NCI-H748 (cell line): Measurements from ENCODE around the gene CHAT.

Experiments used
- DNase-seq: peaks from one replicate; lab custom pipeline; 2025; ENCODE audit not compliant: unreplicated experiment; lab: John Stamatoyannopoulos, UW

CHAT gene

DNA sequence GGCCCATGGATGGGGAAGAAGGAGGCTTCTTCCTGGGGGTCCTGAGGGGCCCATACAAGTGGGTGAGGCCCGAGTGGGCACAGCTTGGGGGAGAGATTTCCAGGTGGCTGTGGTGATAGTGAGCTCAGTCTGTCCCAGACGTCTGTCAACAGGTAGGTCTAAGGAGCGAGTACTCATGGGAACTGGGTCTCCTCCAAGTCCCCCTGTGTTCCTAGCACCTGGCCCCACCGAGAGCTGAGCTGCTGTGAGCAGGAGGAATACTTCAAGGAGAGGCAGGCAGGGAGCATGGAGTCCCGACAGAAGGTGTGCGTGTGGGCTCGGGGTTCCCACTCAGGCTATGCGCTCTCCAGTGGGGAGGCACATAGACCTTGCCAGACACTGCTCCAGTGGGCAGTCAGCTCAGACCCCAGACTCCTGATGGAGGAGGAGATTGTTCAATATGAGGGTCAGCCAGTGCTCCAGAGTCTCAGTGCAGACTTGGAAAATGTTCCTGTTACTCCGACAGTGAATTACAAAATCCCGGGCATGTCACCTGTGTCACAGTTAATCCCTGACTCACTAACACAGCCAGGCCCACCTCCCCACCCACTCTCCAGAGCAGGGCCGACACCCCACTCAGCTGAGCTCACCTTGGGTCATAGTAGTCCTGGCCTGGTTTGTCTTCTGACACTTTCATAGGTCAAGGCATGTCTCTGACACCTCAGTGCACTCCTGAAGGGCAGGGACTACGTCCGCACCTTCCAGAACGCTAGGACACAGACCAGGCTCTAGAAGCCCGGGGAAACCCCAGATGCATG lies 37.4 kb downstream of the CHAT start:
- no peak for DNase-seq

DNA sequence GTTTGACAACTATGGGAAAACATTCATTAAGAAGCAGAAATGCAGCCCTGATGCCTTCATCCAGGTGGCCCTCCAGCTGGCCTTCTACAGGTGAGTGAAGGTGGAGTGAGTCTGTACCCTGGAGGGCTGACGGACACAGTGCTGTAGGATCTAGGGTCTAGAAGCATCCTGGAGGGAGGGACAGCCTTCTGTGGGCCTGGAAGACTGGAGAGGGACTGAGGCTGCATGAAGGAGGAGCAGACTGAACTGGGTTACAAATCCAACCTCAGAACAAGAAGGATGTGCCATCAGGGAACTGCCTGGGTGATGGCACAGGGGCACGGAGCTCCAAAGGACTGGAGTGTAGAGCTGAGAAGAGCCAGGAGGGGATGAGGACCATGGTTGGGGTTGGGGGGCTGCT lies 38.1 kb downstream of the CHAT start:
- no peak for DNase-seq

DNA sequence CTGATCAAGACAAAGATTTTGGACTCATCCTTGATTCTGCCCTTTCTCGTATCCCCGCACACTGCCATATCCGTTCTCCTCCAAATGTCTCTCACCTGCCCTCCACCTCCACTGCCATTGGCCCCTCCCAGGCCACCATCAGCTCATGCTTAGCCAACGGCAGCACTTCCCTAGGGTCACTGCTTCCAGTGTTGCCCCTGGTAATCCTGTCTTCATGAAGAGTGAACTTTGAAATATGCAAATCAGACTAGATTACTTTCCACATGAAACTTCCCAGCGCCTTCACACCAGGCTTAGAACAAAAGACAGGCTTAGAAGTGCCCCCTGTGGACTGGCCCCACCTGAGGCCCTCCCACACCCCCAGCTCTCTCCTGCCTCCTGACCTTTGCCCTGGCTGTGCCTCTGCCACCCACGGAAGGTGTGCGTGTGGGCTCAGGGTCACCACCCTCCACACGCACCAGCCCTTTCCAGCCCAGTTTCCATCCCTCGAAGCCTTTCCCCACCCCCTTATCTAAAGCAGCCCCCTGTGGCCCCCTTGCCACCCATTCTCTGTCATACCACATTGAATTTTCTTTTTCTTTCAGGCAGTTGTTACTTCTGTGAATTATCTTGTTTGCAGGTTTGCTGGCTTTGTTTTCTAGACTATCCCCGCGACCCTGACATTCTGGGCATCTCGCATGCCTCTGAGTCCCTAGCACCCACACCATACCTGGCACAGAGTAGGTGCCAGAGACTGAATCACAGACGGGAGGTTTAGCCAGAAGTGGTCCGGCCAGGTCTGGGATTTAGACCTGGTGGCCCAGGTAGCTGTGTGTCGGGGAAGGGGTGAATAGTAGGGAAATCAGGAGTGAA lies 38.8 kb downstream of the CHAT start:
- DNase-seq: no peak

DNA sequence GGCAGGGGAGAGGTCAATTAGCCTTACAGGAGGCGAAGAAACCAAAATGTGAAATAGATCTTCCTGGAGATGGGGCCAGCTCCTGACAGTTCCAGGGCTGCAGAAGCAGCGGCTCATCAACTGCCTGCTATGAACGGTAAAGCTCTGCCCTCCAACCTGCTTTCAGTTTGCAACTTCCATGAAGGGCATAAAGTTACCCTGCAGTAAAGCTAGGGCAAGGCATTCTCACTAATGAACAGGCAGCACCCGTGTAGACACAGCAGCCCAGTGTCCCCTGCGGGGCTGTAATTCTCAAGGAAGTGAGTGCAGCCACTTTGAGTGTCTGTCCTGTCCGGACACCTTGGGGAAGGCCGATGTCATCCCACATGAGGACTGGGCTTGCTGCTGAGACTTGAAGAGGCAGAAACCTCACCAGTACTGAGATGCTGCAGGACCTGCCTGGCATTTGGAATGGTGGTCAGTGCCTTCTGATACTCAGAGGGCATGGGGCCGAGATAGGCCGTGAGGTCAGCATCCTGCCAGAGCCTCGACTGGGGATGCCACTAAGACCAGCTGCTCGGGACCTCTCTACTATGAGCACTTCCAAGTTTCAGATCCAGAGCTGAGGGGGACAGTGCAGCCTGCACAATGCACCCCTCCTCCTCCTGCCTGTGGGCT lies 39.6 kb downstream of the CHAT start:
- no peak for DNase-seq

DNA sequence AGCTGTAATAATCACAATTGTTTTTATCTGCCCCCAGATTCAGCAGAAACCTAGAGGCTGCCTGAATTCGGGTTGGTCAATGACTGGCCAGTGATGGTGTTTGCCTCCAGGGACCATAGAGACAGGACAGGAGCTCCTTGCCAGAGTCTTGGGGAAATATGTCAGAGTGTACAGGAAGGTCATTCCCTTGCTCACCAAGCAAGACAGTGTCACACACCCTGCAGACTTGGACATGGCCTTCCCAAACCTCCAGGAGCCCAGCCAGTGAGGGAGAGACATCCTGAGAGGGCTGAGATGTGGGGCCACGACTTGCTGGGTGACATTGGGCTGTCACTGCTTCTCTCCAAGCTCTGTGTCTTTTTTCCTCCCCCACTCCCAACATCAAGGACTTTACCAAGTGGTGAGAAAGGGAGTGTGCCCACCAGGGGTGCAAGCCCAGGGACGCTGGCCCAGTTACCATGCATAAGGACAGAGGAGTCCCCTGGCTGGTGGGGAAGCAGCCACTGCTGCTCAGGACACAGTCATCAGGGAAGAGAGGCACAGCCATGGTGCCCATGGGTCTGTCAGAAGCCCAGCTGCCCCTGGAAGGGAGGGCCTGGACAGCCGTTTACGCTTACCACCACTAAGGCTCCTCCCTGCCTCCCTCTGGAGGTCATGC lies 40.3 kb downstream of the CHAT start:
- no peak for DNase-seq

DNA sequence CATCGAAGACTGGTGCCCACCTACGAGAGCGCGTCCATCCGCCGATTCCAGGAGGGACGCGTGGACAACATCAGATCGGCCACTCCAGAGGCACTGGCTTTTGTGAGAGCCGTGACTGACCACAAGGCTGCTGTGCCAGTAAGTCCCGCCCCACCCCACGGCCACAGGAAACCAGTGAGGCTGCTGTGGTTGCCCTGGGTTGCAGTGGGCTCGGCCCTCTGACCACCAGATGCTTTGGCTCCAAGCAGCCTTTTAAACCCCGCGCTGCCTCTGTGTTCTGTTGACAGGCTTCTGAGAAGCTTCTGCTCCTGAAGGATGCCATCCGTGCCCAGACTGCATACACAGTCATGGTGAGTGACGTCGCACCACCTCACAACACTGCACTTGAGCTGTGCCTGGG lies 41.3 kb downstream of the CHAT start:
- no peak for DNase-seq

DNA sequence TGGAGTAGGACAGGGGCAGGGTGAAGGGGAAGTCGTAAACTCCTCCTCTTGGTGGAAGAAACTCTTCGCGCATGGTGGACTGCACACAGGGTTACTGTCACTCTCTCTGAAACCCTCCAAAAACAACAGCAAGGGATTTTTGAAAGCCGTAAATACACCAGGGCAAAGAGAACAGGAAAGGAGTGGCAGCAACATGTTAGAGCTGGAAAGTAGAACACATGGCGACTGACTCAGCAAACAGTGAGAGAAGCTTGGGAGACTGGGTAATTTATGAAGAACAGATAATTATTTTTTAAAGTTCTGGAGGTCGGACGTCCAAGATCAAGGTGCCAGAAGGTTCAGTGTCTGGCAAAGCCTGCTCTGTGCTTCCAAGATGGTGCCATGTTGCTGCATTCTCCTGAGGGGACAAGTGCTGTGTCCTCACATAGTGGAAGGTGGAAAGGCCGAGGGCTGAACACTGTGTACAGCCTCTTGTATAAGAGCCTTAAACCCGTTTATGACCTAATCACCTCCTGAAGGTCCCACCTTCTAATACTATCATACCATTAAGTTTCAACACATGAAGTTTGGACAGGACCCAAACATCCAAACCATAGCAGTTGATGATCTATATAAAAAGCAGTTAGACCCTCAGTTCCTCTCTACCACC lies 43.1 kb downstream of the CHAT start:
- no peak for DNase-seq

DNA sequence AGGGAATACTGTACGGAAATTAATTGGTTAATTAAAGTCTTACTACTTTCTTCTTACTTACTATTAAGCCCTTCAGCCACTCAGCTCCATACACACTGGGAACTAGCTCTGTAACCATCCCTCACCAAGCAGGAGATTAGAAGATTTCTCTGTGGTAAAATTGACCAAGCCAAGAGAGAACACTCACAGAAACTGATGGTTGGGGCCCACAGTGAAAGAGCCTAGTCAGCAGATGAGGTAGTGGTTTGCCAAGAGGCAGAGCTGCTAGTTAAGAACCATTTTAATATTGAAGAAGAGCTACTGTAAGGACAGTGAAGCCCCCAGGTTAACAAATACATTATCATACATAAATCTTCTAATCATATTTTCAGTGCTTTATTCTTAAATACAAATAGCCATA lies 43.8 kb downstream of the CHAT start:
- no peak for DNase-seq

DNA sequence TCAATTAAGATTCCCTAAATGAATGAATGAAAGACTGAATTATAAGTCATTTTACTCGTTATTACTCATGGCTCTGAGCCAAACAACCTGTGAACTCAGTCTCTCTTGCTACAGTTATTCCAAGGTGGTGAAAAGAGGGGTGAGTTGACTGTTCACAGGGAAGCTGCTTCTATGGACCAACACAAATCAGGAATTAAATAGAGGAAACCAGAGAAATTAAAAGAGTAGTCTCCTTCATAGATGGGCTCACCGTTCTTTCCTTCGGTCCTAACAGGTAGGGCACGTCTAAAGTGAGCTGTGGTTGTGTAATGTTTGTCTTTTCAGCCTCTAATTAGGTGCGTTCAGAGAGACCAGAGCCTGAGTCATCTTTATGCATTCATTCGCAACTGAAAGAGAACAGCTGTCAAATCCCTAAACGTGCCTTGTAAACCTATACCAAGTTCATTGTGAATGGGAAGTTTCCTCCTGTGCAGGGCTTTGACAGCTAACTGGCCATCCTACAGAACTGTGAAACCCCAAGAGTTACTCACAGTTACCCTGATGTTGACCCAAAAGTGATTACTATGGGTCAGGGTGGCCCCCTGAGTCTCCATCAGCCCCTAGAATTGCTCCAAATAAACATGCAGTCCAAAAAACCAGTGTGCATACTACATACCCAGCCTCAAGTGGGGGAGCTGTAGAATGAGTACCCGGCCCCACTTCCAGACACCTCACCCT lies 47.5 kb downstream of the CHAT start:
- DNase-seq: no peak

DNA sequence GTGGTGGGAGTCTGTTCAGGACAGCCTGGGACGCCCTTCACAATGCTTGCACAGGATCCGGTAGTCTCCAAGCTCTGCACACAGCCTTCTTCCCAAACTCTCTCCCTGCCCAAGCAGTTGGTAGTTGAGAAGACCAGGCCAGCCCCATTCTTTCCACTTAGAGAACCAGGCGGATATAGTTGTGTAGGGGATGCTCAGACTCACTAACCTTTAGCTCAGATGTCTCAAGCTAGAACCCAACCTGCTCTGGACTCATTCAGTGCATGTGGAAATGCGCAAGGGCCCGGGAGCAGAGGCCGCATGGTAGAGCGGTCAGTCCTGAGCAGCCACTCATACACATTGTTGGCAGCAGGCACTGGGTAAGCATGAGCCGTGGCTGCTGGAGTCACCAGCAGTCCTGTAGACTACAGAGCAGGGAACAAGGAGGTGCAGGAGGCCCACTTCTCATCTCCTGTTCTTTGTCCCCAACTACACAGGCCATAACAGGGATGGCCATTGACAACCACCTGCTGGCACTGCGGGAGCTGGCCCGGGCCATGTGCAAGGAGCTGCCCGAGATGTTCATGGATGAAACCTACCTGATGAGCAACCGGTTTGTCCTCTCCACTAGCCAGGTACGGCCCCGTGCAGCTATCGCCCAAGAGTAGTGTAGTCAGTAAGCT lies 48.5 kb downstream of the CHAT start:
- DNase-seq: no peak

DNA sequence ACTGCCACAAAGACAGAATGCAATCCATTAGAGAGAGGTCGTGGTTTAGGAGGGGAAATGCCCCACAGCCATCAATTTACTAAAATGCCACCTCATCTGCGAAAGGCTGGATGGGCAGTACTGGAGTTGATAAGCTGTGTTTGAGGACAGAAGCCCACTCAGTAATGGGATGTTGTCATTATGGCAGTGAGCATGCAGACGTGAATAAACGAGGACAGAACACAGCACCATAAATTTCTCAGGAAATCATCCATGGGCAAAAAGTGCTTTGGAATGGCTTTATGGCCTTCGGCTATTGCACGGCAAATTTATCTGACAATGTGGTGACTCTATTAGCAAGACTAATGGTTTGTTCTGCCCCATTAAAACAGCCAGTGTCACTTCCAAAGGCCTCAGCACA lies 49.8 kb downstream of the CHAT start:
- no peak for DNase-seq

DNA sequence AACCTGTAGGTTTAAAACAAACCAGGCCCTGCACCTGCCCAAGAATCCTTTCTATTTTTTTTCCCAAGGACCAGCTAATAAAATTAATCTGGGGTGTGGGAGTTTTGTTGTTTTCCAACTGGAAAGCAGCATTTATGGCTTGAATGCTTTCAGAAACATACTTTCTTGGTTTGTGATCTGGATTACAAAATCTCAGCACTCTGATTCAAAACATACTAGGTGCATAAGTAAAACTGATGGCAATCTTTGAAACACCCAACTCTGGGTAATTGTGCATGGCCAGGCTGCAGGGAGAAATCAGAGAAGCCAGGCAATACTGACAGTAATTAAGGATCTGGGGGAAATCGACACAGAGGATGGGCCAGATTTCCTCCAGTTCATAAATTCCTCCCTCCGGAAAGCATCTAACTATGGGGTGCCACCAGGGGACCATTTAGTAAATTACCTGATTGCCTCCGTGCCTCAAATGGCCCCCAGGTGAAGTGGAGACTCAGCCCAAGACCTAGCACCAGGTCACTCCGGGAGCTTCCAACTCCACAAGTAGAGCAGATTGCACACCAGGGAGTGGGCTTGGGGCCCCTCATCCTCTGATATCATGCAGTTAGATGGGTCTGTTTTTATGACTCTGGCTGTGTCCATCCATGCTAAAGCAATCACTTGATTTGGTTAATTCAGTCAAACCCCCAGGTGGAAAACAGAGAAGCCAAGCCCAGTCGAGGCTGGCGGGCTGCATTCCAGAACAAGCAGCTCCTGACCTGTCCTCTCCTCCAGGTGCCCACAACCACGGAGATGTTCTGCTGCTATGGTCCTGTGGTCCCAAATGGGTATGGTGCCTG lies 50.4 kb downstream of the CHAT start:
- no peak for DNase-seq

DNA sequence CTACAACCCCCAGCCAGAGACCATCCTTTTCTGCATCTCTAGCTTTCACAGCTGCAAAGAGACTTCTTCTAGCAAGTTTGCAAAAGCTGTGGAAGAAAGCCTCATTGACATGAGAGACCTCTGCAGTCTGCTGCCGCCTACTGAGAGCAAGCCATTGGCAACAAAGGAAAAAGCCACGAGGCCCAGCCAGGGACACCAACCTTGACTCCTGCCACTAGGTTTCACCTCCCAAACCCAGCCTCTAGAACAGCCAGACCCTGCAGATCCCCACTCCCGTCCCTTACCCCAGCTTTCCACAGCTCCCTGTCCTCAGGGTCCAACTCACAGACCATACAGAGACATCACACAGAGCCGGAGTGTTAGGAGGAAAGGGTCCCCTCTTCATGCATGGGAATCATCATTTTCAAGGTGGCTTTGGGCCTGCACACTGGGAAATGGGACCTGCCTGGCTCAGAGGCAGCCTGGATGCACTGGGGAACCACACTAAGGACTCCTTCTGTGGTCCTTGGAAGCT lies 51.1 kb downstream of the CHAT start:
- no peak for DNase-seq

DNA sequence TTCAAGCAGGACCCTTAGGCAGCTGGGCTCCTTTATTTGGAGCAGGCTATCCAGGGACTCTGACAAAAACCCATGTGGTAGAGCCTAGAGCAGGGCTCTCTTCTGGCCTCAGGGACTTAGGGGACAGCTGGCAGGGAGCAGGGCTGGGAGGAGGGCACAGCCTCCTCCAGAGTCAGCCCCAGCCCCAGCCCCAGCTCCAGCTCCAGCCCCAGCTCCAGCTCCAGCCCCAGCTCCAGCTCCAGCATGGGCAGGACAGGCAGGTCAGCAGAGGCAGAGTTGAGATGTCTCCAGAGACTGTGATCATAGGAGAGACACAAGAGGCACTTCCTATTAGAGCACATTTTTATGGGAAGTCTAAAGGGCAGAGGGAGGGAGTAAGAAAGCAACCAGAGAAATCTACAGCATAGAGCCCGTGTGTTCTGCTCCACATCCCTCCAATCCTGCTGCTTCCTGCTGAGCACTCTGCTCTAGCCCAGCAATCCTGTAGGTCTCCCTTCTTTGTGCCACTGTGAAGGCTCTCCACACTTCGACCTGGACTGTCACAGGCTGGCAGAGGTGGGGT lies 52.3 kb downstream of the CHAT start:
- DNase-seq: no peak

DNA sequence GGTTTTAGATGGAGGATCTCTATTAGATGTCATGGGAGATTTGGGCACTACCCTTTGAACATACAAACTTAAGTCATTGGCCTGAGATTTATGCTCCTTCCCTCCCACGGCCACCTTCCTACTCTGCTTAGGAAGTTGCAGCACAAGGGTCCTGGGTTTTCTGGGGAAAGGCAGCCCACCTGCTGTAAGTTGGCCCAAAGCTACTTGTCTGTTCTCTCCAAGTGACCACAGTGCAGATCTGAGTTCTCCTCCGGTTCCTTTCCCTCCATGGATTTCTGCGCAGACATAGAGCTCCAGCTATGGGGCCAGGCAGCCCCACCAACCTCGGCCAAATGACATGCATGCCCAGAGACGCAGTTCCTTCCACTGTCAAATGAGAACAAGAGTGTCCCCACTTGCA lies 52.8 kb downstream of the CHAT start:
- DNase-seq: no peak

DNA sequence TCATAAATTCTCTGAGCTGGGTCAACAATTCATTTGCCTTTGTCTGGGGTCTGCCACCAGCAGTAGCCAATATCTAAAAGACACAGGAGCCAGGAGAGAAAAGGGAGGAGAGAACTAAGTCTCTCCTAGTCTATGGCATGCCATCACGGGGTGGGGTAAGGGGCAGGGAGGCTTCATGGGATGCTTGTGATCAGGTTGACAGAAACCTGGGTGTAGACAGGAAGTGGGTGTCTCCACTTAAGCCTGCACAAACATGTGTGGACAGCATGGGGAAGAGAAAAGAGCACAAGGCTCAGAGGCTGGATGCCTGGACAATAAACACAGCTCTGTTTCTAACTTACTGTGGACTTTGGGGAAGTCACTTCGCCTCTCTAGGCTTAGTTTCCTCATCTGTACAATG lies 54.2 kb downstream of the CHAT start:
- no peak for DNase-seq

DNA sequence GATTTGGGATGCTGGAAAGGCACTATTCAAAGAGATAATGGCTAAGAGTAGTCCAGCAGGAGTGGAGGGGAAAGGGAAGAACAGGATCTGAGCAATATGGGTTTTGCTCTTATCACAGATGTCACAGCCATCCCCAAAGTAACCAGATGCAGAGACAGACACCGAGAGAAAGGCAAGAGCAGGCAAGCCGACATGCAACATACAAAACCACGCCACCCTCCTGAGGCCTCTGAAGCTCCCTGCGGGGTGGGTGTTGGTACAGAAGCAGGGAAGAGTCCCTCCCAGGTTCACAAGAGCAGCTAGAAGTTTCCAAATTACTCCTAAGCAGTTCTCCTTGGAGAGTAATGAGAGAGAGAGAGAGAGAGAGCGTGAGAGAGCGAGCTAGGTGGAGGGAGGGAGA lies 54.8 kb downstream of the CHAT start:
- no peak for DNase-seq

DNA sequence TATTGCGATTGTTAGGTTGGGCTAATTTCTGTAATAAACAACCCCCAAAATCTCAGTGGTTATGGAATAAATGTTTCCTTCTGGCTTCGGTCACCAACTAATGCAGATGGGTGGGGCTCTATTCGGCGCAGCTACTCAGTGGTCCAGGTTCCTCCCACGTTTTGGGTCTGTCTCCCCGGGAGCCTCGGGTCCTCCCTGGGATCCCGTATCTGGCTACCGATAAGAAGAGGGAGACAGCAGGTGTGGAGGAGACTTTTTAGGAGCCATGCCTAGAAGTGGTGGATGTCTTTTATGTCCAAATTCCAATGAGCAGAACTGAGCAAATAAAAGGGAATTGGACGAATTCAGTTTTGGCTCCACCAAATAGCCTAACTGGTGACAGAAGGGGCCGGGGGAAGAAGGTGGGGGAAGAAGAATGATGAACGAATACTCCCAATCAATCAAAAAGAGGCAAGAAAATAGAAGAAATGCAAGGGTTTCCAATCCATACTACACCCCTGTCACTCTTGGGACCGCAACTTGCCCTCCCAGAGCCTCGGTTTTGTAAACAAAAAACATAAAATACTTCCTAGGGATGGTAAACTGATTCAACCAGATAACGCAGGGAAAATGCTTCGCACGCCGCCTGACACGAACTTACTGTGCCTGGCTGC lies 65.1 kb downstream of the CHAT start:
- DNase-seq: no peak
